MM.1S (cell line): ENCODE results near the gene SCN2A.

Experiments
- DNase-seq: peaks from one replicate; pipeline ENCODE4 v3.0.0-alpha.2; 2015
- H2AFZ ChIP-seq: fragments of 300-600 bp; sonication (generic); 2 replicates; pipeline ENCODE4 v1.6.0; 2016; ENCODE audit warnings: antibody characterized with exemption, low read length
- H3F3A ChIP-seq: fragments of 300-600 bp; sonication (generic); 2 replicates; pipeline ENCODE4 v1.6.1; 2016; ENCODE audit warnings: mild to moderate bottlenecking, antibody characterized with exemption, low read length, moderate library complexity, mixed read lengths; ENCODE audit not compliant: insufficient read depth
- H3K27ac ChIP-seq: fragments of 300-600 bp; sonication (generic); 2 replicates; pipeline ENCODE4 v1.5.1; 2016; ENCODE audit warnings: mild to moderate bottlenecking, low read length
- H3K27me3 ChIP-seq: fragments of 300-600 bp; sonication (generic); replicated peaks from 2 replicates; pipeline ENCODE4 v1.6.0; 2016; ENCODE audit warnings: low read length; ENCODE audit not compliant: insufficient read depth
- H3K36me3 ChIP-seq: fragments of 300-600 bp; sonication (generic); replicated peaks from 2 replicates; pipeline ENCODE4 v1.6.1; 2016; ENCODE audit warnings: mild to moderate bottlenecking, low read length, mixed read lengths; ENCODE audit not compliant: insufficient read depth
- H3K4me1 ChIP-seq: fragments of 300-600 bp; sonication (generic); 2 replicates; pipeline ENCODE4 v1.6.1; 2016; ENCODE audit warnings: low read length, mixed read lengths
- H3K4me2 ChIP-seq: fragments of 300-600 bp; sonication (generic); 2 replicates; pipeline ENCODE4 v1.6.0; 2016; ENCODE audit warnings: low read depth, low read length
- H3K4me3 ChIP-seq: fragments of 300-600 bp; sonication (generic); 2 replicates; pipeline ENCODE4 v1.5.1; 2016; ENCODE audit warnings: low read length, mixed read lengths
- H3K79me2 ChIP-seq: fragments of 300-600 bp; sonication (generic); 2 replicates; pipeline ENCODE4 v1.6.1; 2016; ENCODE audit warnings: mixed run types, low read length, mixed read lengths
- H3K9ac ChIP-seq: fragments of 300-600 bp; sonication (generic); 2 replicates; pipeline ENCODE4 v1.6.1; 2016; ENCODE audit warnings: low read length, mixed read lengths
- H3K9me2 ChIP-seq: fragments of 300-600 bp; sonication (generic); replicated peaks from 2 replicates; pipeline ENCODE4 v1.6.1; 2016; ENCODE audit warnings: mild to moderate bottlenecking, low read length, mixed read lengths; ENCODE audit not compliant: insufficient read depth
- H3K9me3 ChIP-seq: fragments of 300-600 bp; sonication (generic); replicated peaks from 2 replicates; pipeline ENCODE4 v1.6.1; 2016; ENCODE audit warnings: mild to moderate bottlenecking, low read length, mixed read lengths; ENCODE audit not compliant: insufficient read depth
- H4K20me1 ChIP-seq: fragments of 300-600 bp; sonication (generic); 2 replicates; pipeline ENCODE4 v1.6.1; 2016; ENCODE audit warnings: mild to moderate bottlenecking, low read length, moderate library complexity, mixed read lengths; ENCODE audit not compliant: insufficient read depth
- EZH2 ChIP-seq: fragments of 300-600 bp; sonication (generic); optimal IDR thresholded peaks from 2 replicates; pipeline ENCODE3; 2017; ENCODE audit warnings: low read depth, mild to moderate bottlenecking, antibody characterized with exemption, low read length, mixed read lengths
- EZH2phosphoT487 ChIP-seq: fragments of 300-600 bp; sonication (generic); IDR thresholded peaks from 2 replicates; pipeline ENCODE4 v1.6.1; 2018; ENCODE audit warnings: antibody characterized with exemption, low read length
- TF ChIP-seq, protein P1 (sequence below): fragments of 300-600 bp; sonication (generic); IDR thresholded peaks from 2 replicates; pipeline ENCODE4 v1.5.1; 2016; ENCODE audit warnings: antibody characterized with exemption, low read length, mixed read lengths

Gene SCN2A

DNA sequence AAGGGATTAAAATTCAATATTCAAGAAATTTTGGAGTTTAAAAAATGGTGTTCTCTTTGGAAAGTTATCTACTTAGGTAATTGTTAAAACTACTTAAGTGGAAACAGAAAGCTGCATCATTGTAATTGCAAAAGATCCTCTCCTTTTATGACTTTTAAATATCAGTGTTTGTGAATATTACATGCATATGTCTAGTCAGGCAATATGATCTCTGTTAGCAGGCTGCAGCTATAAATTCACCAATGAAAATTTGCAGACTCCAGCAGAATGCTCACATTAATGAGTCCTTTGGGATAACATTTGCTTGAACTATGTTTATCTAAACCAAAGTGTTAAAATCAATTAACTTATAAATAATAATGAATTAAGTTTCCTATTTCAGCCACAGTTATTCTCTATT is 171.1 kb downstream of the SCN2A start:
- no peak for DNase-seq
- no peak overlapping the region for H3K4me2 ChIP-seq
- H3K9ac ChIP-seq, result no peak overlapping the region
- no peaks in the 10 kb centered on the region for H3K9me3 ChIP-seq
- H4K20me1 ChIP-seq, result no peaks in the 10 kb centered on the region
- no peak for TF ChIP-seq EZH2phosphoT487
- no peak for TF ChIP-seq EZH2
- TF ChIP-seq, protein P1, sequence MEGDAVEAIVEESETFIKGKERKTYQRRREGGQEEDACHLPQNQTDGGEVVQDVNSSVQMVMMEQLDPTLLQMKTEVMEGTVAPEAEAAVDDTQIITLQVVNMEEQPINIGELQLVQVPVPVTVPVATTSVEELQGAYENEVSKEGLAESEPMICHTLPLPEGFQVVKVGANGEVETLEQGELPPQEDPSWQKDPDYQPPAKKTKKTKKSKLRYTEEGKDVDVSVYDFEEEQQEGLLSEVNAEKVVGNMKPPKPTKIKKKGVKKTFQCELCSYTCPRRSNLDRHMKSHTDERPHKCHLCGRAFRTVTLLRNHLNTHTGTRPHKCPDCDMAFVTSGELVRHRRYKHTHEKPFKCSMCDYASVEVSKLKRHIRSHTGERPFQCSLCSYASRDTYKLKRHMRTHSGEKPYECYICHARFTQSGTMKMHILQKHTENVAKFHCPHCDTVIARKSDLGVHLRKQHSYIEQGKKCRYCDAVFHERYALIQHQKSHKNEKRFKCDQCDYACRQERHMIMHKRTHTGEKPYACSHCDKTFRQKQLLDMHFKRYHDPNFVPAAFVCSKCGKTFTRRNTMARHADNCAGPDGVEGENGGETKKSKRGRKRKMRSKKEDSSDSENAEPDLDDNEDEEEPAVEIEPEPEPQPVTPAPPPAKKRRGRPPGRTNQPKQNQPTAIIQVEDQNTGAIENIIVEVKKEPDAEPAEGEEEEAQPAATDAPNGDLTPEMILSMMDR, result no peak
- no peak overlapping the region for H3K27ac ChIP-seq
- H2AFZ ChIP-seq, result no peak overlapping the region
- H3K36me3 ChIP-seq, result no peaks in the 10 kb centered on the region
- H3K27me3 ChIP-seq, result no peaks in the 10 kb centered on the region
- no peaks in the 10 kb centered on the region for H3K4me1 ChIP-seq
- H3K9me2 ChIP-seq, result no peaks in the 10 kb centered on the region
- no peaks in the 10 kb centered on the region for H3F3A ChIP-seq
- H3K4me3 ChIP-seq, result no peak overlapping the region
- no peaks in the 10 kb centered on the region for H3K79me2 ChIP-seq

DNA sequence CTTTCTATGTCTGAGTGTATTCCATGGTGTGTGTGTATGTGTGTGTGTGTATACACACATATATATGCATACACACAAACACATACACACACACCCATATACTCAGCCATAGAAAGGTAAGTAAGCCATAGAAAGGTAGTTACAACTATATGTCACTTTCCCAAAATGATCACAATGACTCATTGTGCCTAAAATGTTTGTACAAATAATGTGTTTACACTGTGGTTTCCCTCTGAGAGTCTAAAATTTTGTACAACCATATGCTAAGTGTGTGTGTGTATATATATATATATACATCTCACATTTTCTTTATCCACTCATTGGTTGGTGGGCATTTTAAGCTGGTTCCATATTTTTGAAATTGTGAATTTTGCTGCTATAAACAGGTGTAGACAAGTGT is 175.0 kb downstream of the SCN2A start:
- Histone ChIP-seq H3K27me3 (no peaks in the 10 kb centered on the region), H4K20me1 (no peaks in the 10 kb centered on the region), H3K27ac (no peak overlapping the region), H3K4me3 (no peak overlapping the region), H3K36me3 (no peaks in the 10 kb centered on the region), H3K4me2 (no peak overlapping the region), H3F3A (no peaks in the 10 kb centered on the region), H2AFZ (no peak overlapping the region), H3K9me3 (no peaks in the 10 kb centered on the region), H3K9me2 (no peaks in the 10 kb centered on the region), H3K79me2 (no peaks in the 10 kb centered on the region), H3K4me1 (no peaks in the 10 kb centered on the region), H3K9ac (no peak overlapping the region)
- TF ChIP-seq, protein P1, result no peak
- TF ChIP-seq EZH2 (no peak), EZH2phosphoT487 (no peak)
- DNase-seq, result no peak

DNA sequence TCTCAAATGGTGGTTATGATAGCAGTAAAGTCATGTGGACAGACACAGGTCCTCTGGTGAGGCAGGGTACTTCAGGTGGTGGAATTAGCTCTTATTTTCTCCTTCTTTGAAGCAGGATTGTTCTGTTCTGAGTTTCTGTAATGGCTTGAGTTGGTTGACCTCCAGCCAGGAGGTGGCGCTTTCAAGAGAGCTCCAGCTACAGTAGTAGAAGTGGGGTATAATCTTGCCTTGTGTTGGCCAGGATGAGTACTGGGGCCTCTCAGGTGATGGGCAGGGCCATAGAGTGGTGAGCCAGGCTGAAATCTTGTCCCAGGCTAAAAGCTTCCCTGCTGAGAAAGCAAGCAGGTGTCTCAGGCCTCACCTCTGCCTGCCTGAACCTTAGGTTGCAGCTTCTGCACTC is 177.8 kb downstream of the SCN2A start:
- Histone ChIP-seq H2AFZ (no peak overlapping the region), H3K4me2 (no peak overlapping the region)
- DNase-seq, result no peak

More for the DNA sequence above, 177.8 kb downstream of the SCN2A start:
- no peaks in the 10 kb centered on the region for H3K9me2 ChIP-seq
- H3K36me3 ChIP-seq, result no peaks in the 10 kb centered on the region
- H3K4me3 ChIP-seq, result no peak overlapping the region
- H3K9ac ChIP-seq, result no peak overlapping the region
- H3K79me2 ChIP-seq, result no peaks in the 10 kb centered on the region
- H3F3A ChIP-seq, result no peaks in the 10 kb centered on the region
- H3K9me3 ChIP-seq, result no peaks in the 10 kb centered on the region
- H3K27ac ChIP-seq, result no peak overlapping the region
- H3K27me3 ChIP-seq, result no peaks in the 10 kb centered on the region
- H4K20me1 ChIP-seq, result no peaks in the 10 kb centered on the region
- TF ChIP-seq, protein P1, result peak; percentile 25
- TF ChIP-seq EZH2 (no peak), EZH2phosphoT487 (no peak)
- no peaks in the 10 kb centered on the region for H3K4me1 ChIP-seq
